Body of pancreas (tissue), 4 donors: ENCODE results near the gene MON1A. TPM values are rescaled to one million over a fixed set of nuclear protein-coding genes. Genes with fewer than 3 reads are reported as not detected.

Experiments used
- ATAC-seq: fragments of 150-250 bp; one replicate; pipeline ENCODE4 v1.9.1; 2016
- DNase-seq, 4 donors: peaks; one replicate each; pipeline ENCODE4 v3.0.0-alpha.2; 2019
- H3K27ac ChIP-seq, 4 donors: fragments of 200-600 bp; sonication (generic); 1 replicate in 3 of 4; 2 replicates in 1 of 4; pipeline versions ENCODE4 v1.5.1 to v1.6.1; 2016 to 2019; ENCODE audit warnings: mild to moderate bottlenecking in 1 of 4, mixed read lengths in 1 of 4, moderate library complexity in 1 of 4
- H3K27me3 ChIP-seq, 2 donors: fragments of 200-600 bp; sonication (generic); one replicate each; pipeline ENCODE4 v1.6.0; 2016; ENCODE audit warnings: mild to moderate bottlenecking in 1 of 2
- H3K36me3 ChIP-seq, 2 donors: fragments of 200-600 bp; sonication (generic); replicated peaks in 1 of 2; 2 replicates each; pipeline ENCODE4 v1.5.1; 2016; ENCODE audit warnings: low read depth in 2 of 2; ENCODE audit not compliant: insufficient read depth in 1 of 2
- H3K4me1 ChIP-seq: fragments of 200-600 bp; sonication (generic); one replicate; pipeline ENCODE4 v1.6.0; 2016
- H3K4me3 ChIP-seq, 2 donors: fragments of 200-600 bp; sonication (generic); 1 replicate in 1 of 2; 2 replicates in 1 of 2; pipeline ENCODE4 v1.5.1; 2016 to 2019
- H3K9me3 ChIP-seq, 3 donors: fragments of 200-600 bp; sonication (generic); 1 replicate in 2 of 3; 2 replicates in 1 of 3; pipeline ENCODE4 v1.5.1; 2016
- POLR2A ChIP-seq, 3 donors: fragments of 450-650 bp; IDR thresholded peaks; one replicate each; pipeline ENCODE4 v1.6.1; 2016; ENCODE audit warnings: antibody characterized with exemption in 3 of 3, mild to moderate bottlenecking in 2 of 3
- WGBS, 2 donors: methylation state at CpG; one replicate each; pipeline ENCODE4 v1.1.5; 2017; 5-methylcytosine and 5-hydroxymethylcytosine counted together
- intact Hi-C: fragments of 100-400 bp; cut with DNase I; formaldehyde crosslinking; loops from one replicate; pipeline ENCODE4 v1.15.1; 2023
- total RNA-seq, 2 donors: library from RNA; depleted of rRNA; stranded (reverse); fragments of >200 nt; gene quantifications; one replicate each; pipeline ENCODE4 v1.1.0, GENCODE V29; 2016
- TF ChIP-seq, protein P1 (sequence below), 7 experiments: fragments of 450-650 bp in 4 of 7; fragments of 200-600 bp in 3 of 7; sonication (generic) in 3 of 7; IDR thresholded peaks; one replicate each; pipeline ENCODE4 v1.5.1; 2016 to 2019; ENCODE audit warnings: antibody characterized with exemption in 7 of 7

Gene MON1A
- total RNA-seq, 2 donors from 2014 or later, result 4.9 to 13.5 TPM

- Histone ChIP-seq H3K27me3 (peaks cover 0 to 19% of the 10 kb centered on the region in 2 donors), H3K36me3 (no peaks in the 10 kb centered on the region), H3K9me3 (no peaks in the 10 kb centered on the region), H3K4me3 (peak within 1 kb of the TSS in 1 of 2 donors; percentile 25), H3K27ac (no peak within 1 kb of the TSS), H3K4me1 (peaks cover 13% of the 10 kb centered on the region)
- ATAC-seq (peak; percentile 41), DNase-seq (peak in 3 of 4 donors; percentile 16 to 25 (median 21))
- 1 to 14% methylated on average over 1 to 53 of the region's 59 CpGs for WGBS, 2 donors
- intact Hi-C loops, result no loop called here
- TF ChIP-seq POLR2A (IDR thresholded peaks at IDR 0.05), result no peak
- TF ChIP-seq, protein P1, sequence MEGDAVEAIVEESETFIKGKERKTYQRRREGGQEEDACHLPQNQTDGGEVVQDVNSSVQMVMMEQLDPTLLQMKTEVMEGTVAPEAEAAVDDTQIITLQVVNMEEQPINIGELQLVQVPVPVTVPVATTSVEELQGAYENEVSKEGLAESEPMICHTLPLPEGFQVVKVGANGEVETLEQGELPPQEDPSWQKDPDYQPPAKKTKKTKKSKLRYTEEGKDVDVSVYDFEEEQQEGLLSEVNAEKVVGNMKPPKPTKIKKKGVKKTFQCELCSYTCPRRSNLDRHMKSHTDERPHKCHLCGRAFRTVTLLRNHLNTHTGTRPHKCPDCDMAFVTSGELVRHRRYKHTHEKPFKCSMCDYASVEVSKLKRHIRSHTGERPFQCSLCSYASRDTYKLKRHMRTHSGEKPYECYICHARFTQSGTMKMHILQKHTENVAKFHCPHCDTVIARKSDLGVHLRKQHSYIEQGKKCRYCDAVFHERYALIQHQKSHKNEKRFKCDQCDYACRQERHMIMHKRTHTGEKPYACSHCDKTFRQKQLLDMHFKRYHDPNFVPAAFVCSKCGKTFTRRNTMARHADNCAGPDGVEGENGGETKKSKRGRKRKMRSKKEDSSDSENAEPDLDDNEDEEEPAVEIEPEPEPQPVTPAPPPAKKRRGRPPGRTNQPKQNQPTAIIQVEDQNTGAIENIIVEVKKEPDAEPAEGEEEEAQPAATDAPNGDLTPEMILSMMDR (IDR thresholded peaks at IDR 0.05), result no peak
Measured at GRCh38 chr3:49869525-49870126, 60.0 kb downstream of the MON1A start, which contains the start of gene CAMKV. Gene CAMKV (minus strand): TSS chr3:49869906. CDS start chr3:49862388, 7,518 bp downstream.

DNA sequence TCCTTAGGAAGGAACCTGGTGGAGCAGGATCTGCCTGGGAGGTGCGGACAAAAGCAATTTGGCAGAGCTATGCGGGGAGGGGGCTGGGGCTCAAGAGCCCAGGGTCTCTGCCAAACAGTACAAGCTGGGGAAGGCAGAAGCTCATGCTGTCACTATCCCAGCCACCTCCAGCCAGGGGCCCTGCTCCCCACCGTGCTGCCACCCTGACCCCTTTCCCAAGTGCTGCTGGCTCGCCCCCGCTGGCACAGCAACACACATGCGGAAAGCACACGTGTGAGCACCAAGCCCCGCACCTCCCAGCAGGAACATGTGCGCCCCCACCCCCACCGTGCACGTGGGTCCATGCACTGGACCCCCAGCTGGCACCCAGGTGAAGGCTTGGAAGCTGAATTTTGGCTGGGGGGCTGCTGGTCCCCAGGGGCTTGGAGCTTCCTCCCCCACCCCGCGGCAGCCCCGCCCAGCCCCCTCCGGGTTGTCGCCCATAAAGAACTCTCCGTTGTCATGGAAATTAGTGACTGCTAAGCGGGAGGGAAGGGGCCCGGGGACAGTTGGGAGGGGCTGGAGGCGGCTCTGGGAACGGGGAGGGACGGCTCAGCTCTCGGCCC lies 60.6 kb downstream of the MON1A start:
- intact Hi-C loops, result no loop called here
- Histone ChIP-seq H3K27me3 (peaks cover 0 to 19% of the 10 kb centered on the region in 2 donors), H3K4me3 (peak overlapping the region in 1 of 2 donors; percentile 25), H3K36me3 (no peaks in the 10 kb centered on the region), H3K27ac (no peak overlapping the region), H3K9me3 (no peaks in the 10 kb centered on the region), H3K4me1 (peaks cover 13% of the 10 kb centered on the region)
- no peak for TF ChIP-seq POLR2A (IDR thresholded peaks at IDR 0.05)
- TF ChIP-seq, protein P1 (IDR thresholded peaks at IDR 0.05), result no peak
- ATAC-seq, result no peak
- 4 to 57% methylated on average over 1 to 21 of the region's 23 CpGs for WGBS, 2 donors
- DNase-seq, result no peak

- peaks cover 13% of the 10 kb centered on the region for H3K4me1 ChIP-seq
- no peaks in the 10 kb centered on the region for H3K36me3 ChIP-seq
- TF ChIP-seq, protein P1 (IDR thresholded peaks at IDR 0.05), result no peak
- TF ChIP-seq POLR2A (IDR thresholded peaks at IDR 0.05), result no peak
- 17 to 34% methylated on average over 4 to 7 of the region's 7 CpGs for WGBS, 2 donors
- ATAC-seq (no peak), DNase-seq (no peak)
- intact Hi-C loops, result no loop called here
- H3K4me3 ChIP-seq, result no peak overlapping the region
- H3K9me3 ChIP-seq, result no peaks in the 10 kb centered on the region
- no peak overlapping the region for H3K27ac ChIP-seq
- peaks cover 0 to 19% of the 10 kb centered on the region in 2 donors for H3K27me3 ChIP-seq
Measured at GRCh38 chr3:49867871-49868321, 61.7 kb downstream of the MON1A start.

DNA sequence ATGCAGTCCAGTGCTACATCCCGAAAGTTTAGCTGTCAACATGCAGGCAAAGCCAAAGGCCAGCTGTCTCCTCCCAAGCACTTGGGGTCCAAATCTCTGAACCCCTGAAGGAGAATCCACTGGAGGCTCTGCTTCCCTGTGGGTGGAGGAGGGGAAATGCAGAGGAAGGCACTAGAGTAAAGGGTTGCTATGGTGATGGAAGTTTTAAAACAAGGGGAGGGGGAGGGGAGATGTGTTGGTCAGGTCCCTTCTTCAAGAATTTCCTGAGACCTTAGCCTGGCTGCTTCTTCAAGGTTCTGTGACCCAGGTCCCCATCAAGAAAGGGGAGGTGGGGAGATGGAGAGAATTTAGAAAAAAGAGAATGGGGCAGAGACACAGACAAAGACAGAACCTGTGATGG lies 62.2 kb downstream of the MON1A start:
- Histone ChIP-seq H3K4me3 (no peak overlapping the region), H3K27ac (no peak overlapping the region), H3K27me3 (peaks cover 0 to 19% of the 10 kb centered on the region in 2 donors), H3K36me3 (no peaks in the 10 kb centered on the region), H3K4me1 (peaks cover 13% of the 10 kb centered on the region), H3K9me3 (no peaks in the 10 kb centered on the region)
- ATAC-seq, result no peak
- WGBS, 2 donors, result 100% methylated on average over 1 of the region's 1 CpG
- TF ChIP-seq, protein P1 (IDR thresholded peaks at IDR 0.05), result no peak
- TF ChIP-seq POLR2A (IDR thresholded peaks at IDR 0.05), result no peak
- intact Hi-C loops, result no loop called here
- DNase-seq, result no peak
